NCI-H146 (cell line): ENCODE results near the gene LACC1.

Experiments
- DNase-seq: peaks from one replicate; lab custom pipeline; 2025; lab: John Stamatoyannopoulos, UW

Gene LACC1

GRCh38 chr13:43884222-43884621 is 4.5 kb downstream of the LACC1 start:
- DNase-seq = no peak

GRCh38 chr13:43894438-43894837 is 14.7 kb downstream of the LACC1 start:
- DNase-seq = no peak

GRCh38 chr13:43895940-43896339 is 16.2 kb downstream of the LACC1 start:
- DNase-seq = no peak

- peak; percentile 55 for DNase-seq
Measured at GRCh38 chr13:43905435-43906031, 25.8 kb downstream of the LACC1 start.

GRCh38 chr13:43908156-43909126 is 28.7 kb downstream of the LACC1 start:
- DNase-seq = peak; percentile 49

GRCh38 chr13:43910856-43911255 is 31.2 kb downstream of the LACC1 start:
- no peak for DNase-seq

GRCh38 chr13:43911278-43911677 is 31.6 kb downstream of the LACC1 start:
- no peak for DNase-seq

- DNase-seq = no peak
Measured at GRCh38 chr13:43911871-43912270, 32.2 kb downstream of the LACC1 start.

- DNase-seq = no peak
Measured at GRCh38 chr13:43915451-43915850, 35.7 kb downstream of the LACC1 start.

GRCh38 chr13:43916828-43917227 is 37.1 kb downstream of the LACC1 start:
- no peak for DNase-seq

- no peak for DNase-seq
Measured at GRCh38 chr13:43918636-43919035, 38.9 kb downstream of the LACC1 start.

- no peak for DNase-seq
Measured at GRCh38 chr13:43920965-43921674, 41.4 kb downstream of the LACC1 start.

- no peak for DNase-seq
Measured at GRCh38 chr13:43924549-43925245, 45.0 kb downstream of the LACC1 start.

GRCh38 chr13:43929947-43930346 is 50.2 kb downstream of the LACC1 start:
- DNase-seq = no peak

- DNase-seq = no peak
Measured at GRCh38 chr13:43933378-43933777, 53.7 kb downstream of the LACC1 start.

GRCh38 chr13:43934273-43934672 is 54.6 kb downstream of the LACC1 start:
- DNase-seq = no peak

- DNase-seq = no peak
Measured at GRCh38 chr13:43935878-43936277, 56.2 kb downstream of the LACC1 start.

- peak; percentile 8 for DNase-seq
Measured at GRCh38 chr13:43936647-43937046, 56.9 kb downstream of the LACC1 start.

- DNase-seq = no peak
Measured at GRCh38 chr13:43937839-43938238, 58.1 kb downstream of the LACC1 start.

GRCh38 chr13:43938449-43938848 is 58.7 kb downstream of the LACC1 start:
- no peak for DNase-seq

GRCh38 chr13:43939086-43939485 is 59.4 kb downstream of the LACC1 start:
- DNase-seq = no peak

- DNase-seq = no peak
Measured at GRCh38 chr13:43942286-43942685, 62.6 kb downstream of the LACC1 start.
